DND-41 (cell line): ENCODE measurements around the gene POC1B.

ENCODE experiments used
- CTCF ChIP-seq: IDR thresholded peaks from 2 replicates; pipeline ENCODE4 v1.5.1; 2012; ENCODE audit warnings: borderline replicate concordance, low read length, moderate library complexity, mild to moderate bottlenecking; ENCODE audit not compliant: poor library complexity, severe bottlenecking; ENCODE audit errors: extremely low read depth
- EZH2 ChIP-seq: IDR thresholded peaks from 3 replicates; pipeline ENCODE4 v1.6.1; 2012; ENCODE audit warnings: borderline replicate concordance, low read depth, mild to moderate bottlenecking, moderate library complexity, low read length, inconsistent platforms; ENCODE audit not compliant: severe bottlenecking

- TF ChIP-seq CTCF (no peak), EZH2 (no peak)
These were observed 48.8 kb downstream of the POC1B start for GRCh38 chr12:89476904-89477595.
